Choroid plexus epithelial cell (primary cell): Measurements from ENCODE around the gene SARS1.

ENCODE experiments used
- DNase-seq: peaks from one replicate; pipeline ENCODE4 v3.0.0-alpha.2; 2010; ENCODE audit warnings: low read depth
- H3K4me3 ChIP-seq: 2 replicates; pipeline ENCODE4 v1.5.1; 2011; ENCODE audit warnings: low read depth, mild to moderate bottlenecking, control low read depth, low read length, moderate library complexity
- CTCF ChIP-seq: conservative IDR thresholded peaks from 2 replicates; pipeline ENCODE4 v1.5.1; 2011; ENCODE audit warnings: low read depth, mild to moderate bottlenecking, control low read depth, inconsistent platforms, low read length, moderate library complexity

Gene SARS1

GRCh38 chr1:109192433-109192832 is 21.3 kb upstream of the SARS1 start:
- no peak for TF ChIP-seq CTCF

GRCh38 chr1:109193653-109194590 is 19.8 kb upstream of the SARS1 start:
- TF ChIP-seq CTCF, result peak; percentile 79
- DNase-seq, result no peak
- no peak overlapping the region for H3K4me3 ChIP-seq

More at GRCh38 chr1:109192433-109192832, 21.3 kb upstream of the SARS1 start:
- H3K4me3 ChIP-seq, result no peak overlapping the region
- no peak for DNase-seq

- no peak overlapping the region for H3K4me3 ChIP-seq
- DNase-seq, result peak; percentile 96
- no peak for TF ChIP-seq CTCF
Measured at GRCh38 chr1:109197158-109198042, 16.3 kb upstream of the SARS1 start.

- TF ChIP-seq CTCF, result no peak
- DNase-seq, result peak; percentile 72
- H3K4me3 ChIP-seq, result no peak overlapping the region
Measured at GRCh38 chr1:109198043-109198695, 15.5 kb upstream of the SARS1 start.

GRCh38 chr1:109198745-109199144 is 15.0 kb upstream of the SARS1 start:
- H3K4me3 ChIP-seq, result no peak overlapping the region
- peak; percentile 30 for DNase-seq
- no peak for TF ChIP-seq CTCF

- DNase-seq, result no peak
- TF ChIP-seq CTCF, result no peak
- no peak overlapping the region for H3K4me3 ChIP-seq
Measured at GRCh38 chr1:109199710-109200109, 14.0 kb upstream of the SARS1 start.
